WTC11 (cell line): ENCODE data around the gene ZNF416. TPM values are rescaled to one million over a fixed set of nuclear protein-coding genes. Genes with fewer than 3 reads are reported as not detected.
A peak's percentile ranks its signal among the peaks of the same experiment; 100 is the strongest.

Experiments
- ATAC-seq: fragments of 200-7000 bp; cut with Tn5 transposase; 2 replicates; pipeline ENCODE4 v1.10.0; 2021; ENCODE audit warnings: mild to moderate bottlenecking, moderate library complexity
- CTCF ChIA-PET: fragments of 300-600 bp; sonication (Branson Sonifier 250); formaldehyde crosslinking; loops from one replicate; lab custom pipeline; 2021; ENCODE audit warnings: antibody characterized with exemption; lab: Charles Lee
- POLR2A ChIA-PET: fragments of 350-600 bp; sonication (Branson Sonifier 250); formaldehyde crosslinking; loops from one replicate; lab custom pipeline; 2021; ENCODE audit warnings: antibody characterized with exemption; lab: Charles Lee
- DNase-seq: peaks from one replicate; pipeline ENCODE4 v3.0.0; 2021; ENCODE audit warnings: low spot score
- H3K27ac Mint-ChIP-seq: 2 replicates; pipeline ENCODE4 v1.8.0; 2021; ENCODE audit warnings: mixed read lengths
- H3K27me3 Mint-ChIP-seq: 2 replicates; pipeline ENCODE4 v1.8.0; 2021; ENCODE audit warnings: low read depth, mild to moderate bottlenecking, moderate library complexity, mixed read lengths
- H3K36me3 Mint-ChIP-seq: 2 replicates; pipeline ENCODE4 v1.8.0; 2021; ENCODE audit warnings: mixed read lengths
- H3K4me1 Mint-ChIP-seq: 2 replicates; pipeline ENCODE4 v1.8.0; 2022; ENCODE audit warnings: mixed read lengths
- H3K4me3 Mint-ChIP-seq: 2 replicates; pipeline ENCODE4 v1.8.0; 2021; ENCODE audit warnings: mild to moderate bottlenecking, moderate library complexity, mixed read lengths
- H3K9me3 Mint-ChIP-seq: 2 replicates; pipeline ENCODE4 v1.8.0; 2021; ENCODE audit warnings: mixed read lengths
- CREB1 ChIP-seq: sonication (generic); formaldehyde crosslinking; IDR thresholded peaks from 2 replicates; pipeline ENCODE4 v1.8.0; 2023; ENCODE audit warnings: mild to moderate bottlenecking, missing genetic modification reagents
- ELF4 ChIP-seq: sonication (generic); formaldehyde crosslinking; IDR thresholded peaks from 2 replicates; pipeline ENCODE4 v1.8.1; 2022; ENCODE audit warnings: low read depth, mild to moderate bottlenecking, moderate library complexity, missing genetic modification reagents
- FOXK1 ChIP-seq: sonication (generic); formaldehyde crosslinking; IDR thresholded peaks from 2 replicates; pipeline ENCODE4 v1.8.0; 2022; ENCODE audit warnings: mild to moderate bottlenecking, moderate library complexity, missing genetic modification reagents
- GRHL2 ChIP-seq: fragments of 250-450 bp; sonication (Bioruptor Pico); IDR thresholded peaks from 2 replicates; pipeline ENCODE4 v1.8.0; 2022; ENCODE audit warnings: mild to moderate bottlenecking, moderate library complexity; ENCODE audit not compliant: insufficient replicate concordance, severe bottlenecking
- IRF2 ChIP-seq: sonication (generic); formaldehyde crosslinking; IDR thresholded peaks from 2 replicates; pipeline ENCODE4 v1.8.0; 2022; ENCODE audit warnings: low read depth, missing genetic modification reagents, borderline replicate concordance
- JAZF1 ChIP-seq: fragments of 250-450 bp; sonication (Bioruptor Pico); IDR thresholded peaks from 2 replicates; pipeline ENCODE4 v1.9.0; 2021; ENCODE audit warnings: moderate library complexity, mild to moderate bottlenecking, inconsistent platforms
- NFE2L1 ChIP-seq: sonication (generic); formaldehyde crosslinking; IDR thresholded peaks from 2 replicates; pipeline ENCODE4 v1.8.1; 2023; ENCODE audit warnings: missing genetic modification reagents
- SOX15 ChIP-seq: fragments of 250-450 bp; sonication (Bioruptor Pico); IDR thresholded peaks from 2 replicates; pipeline ENCODE4 v1.9.0; 2021; ENCODE audit warnings: mild to moderate bottlenecking
- ZNF317 ChIP-seq: sonication (generic); formaldehyde crosslinking; IDR thresholded peaks from 2 replicates; pipeline ENCODE4 v1.8.1; 2023; ENCODE audit warnings: low read depth, mild to moderate bottlenecking, moderate library complexity, missing genetic modification reagents, borderline replicate concordance
- ZNF416 ChIP-seq: fragments of 250-450 bp; sonication (Bioruptor Pico); IDR thresholded peaks from 2 replicates; pipeline ENCODE4 v1.9.0; 2021; ENCODE audit warnings: mild to moderate bottlenecking, inconsistent platforms
- total RNA-seq: library from RNA; stranded (reverse); gene quantifications from 3 replicates; pipeline ENCODE4 v1.2.3, GENCODE V29; 2021
- TF ChIP-seq, protein P1 (sequence below): sonication (generic); formaldehyde crosslinking; IDR thresholded peaks from 2 replicates; pipeline ENCODE4 v1.8.1; 2023; ENCODE audit warnings: mild to moderate bottlenecking, missing genetic modification reagents
- TF ChIP-seq, protein P2 (sequence below): fragments of 250-450 bp; sonication (Bioruptor Pico); IDR thresholded peaks from 2 replicates; pipeline ENCODE4 v1.9.0; 2021; ENCODE audit warnings: moderate library complexity, mild to moderate bottlenecking, inconsistent platforms, borderline replicate concordance
- TF ChIP-seq, protein P3 (sequence below): sonication (generic); formaldehyde crosslinking; IDR thresholded peaks from 2 replicates; pipeline ENCODE4 v1.8.0; 2023; ENCODE audit warnings: mild to moderate bottlenecking, missing genetic modification reagents
- TF ChIP-seq, protein P4 (sequence below): sonication (generic); formaldehyde crosslinking; IDR thresholded peaks from 2 replicates; pipeline ENCODE4 v1.8.0; 2022; ENCODE audit warnings: mild to moderate bottlenecking, missing genetic modification reagents
- TF ChIP-seq, protein P5 (sequence below): sonication (generic); formaldehyde crosslinking; conservative IDR thresholded peaks from 2 replicates; pipeline ENCODE4 v1.8.1; 2022; ENCODE audit warnings: mild to moderate bottlenecking, missing genetic modification reagents
- TF ChIP-seq, protein P6 (sequence below): sonication (generic); formaldehyde crosslinking; IDR thresholded peaks from 2 replicates; pipeline ENCODE4 v1.8.0; 2023; ENCODE audit warnings: missing genetic modification reagents, mild to moderate bottlenecking, borderline replicate concordance
- TF ChIP-seq, protein P7 (sequence below): fragments of 250-450 bp; sonication (Bioruptor Pico); IDR thresholded peaks from 2 replicates; pipeline ENCODE4 v1.8.0; 2021; ENCODE audit warnings: mild to moderate bottlenecking
- TF ChIP-seq, protein P8 (sequence below): sonication (generic); formaldehyde crosslinking; IDR thresholded peaks from 2 replicates; pipeline ENCODE4 v1.8.0; 2022; ENCODE audit warnings: mild to moderate bottlenecking, missing genetic modification reagents

Gene ZNF416
- total RNA-seq, 1 experiment from 2014 or later, result 10.0 TPM

DNA sequence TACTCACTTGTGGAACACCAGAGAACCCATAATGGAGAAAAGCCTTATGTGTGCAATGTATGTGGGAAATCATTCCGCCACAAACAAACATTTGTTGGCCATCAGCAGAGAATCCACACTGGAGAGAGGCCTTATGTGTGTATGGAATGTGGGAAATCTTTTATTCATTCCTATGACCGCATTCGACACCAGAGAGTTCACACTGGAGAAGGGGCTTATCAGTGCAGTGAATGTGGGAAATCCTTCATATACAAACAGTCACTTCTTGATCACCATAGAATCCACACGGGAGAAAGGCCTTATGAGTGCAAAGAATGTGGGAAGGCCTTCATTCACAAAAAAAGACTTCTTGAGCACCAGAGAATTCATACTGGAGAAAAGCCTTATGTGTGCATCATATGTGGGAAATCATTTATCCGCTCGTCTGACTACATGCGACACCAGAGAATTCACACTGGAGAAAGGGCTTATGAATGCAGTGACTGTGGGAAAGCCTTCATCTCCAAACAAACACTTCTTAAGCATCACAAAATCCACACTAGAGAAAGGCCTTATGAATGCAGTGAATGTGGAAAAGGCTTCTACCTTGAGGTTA is 40.7 kb downstream of the ZNF416 start (continued):
- TF ChIP-seq, protein P1, sequence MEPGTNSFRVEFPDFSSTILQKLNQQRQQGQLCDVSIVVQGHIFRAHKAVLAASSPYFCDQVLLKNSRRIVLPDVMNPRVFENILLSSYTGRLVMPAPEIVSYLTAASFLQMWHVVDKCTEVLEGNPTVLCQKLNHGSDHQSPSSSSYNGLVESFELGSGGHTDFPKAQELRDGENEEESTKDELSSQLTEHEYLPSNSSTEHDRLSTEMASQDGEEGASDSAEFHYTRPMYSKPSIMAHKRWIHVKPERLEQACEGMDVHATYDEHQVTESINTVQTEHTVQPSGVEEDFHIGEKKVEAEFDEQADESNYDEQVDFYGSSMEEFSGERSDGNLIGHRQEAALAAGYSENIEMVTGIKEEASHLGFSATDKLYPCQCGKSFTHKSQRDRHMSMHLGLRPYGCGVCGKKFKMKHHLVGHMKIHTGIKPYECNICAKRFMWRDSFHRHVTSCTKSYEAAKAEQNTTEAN, result no peak
- TF ChIP-seq SOX15, result no peak
- no peak for TF ChIP-seq GRHL2 (CRISPR knock-in tag)
- TF ChIP-seq, all 79 proteins: peak for 0

DNA sequence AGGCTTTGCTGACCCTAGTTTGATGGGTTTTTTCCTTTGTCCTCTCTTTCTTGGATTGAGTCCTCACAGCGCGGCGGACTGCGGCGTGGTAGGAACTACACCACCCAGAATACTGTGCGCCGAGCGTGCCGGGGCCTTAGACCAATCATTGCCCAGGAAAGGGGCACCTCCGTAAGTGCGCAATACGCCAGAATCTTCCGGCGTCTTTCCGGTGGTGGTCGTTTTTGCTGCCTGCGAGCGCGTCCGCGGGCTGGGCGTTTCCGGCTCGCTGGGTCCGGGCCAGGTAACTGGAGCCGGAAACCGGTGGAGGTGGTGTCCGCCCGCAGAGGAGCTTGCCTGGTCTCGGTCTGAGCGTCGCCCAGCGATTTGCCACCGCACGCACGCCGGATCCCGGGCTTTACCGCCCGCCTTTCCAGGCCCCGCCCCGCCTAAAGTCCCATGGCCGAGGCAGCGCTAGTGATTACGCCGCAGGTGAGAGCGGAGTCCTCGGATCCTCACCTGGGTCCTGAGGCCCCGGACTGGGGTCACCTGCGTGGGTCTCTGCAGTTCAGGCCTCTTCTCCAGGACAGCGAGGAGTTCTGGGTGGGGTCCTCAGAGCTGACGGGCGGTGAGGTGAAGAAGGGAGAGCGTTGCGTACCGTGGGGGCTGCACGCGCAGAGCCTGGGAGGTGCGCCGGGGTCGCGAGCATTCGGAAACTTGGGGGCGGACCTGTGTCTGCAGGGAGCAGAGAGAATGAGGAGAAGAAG is 51.4 kb downstream of the ZNF416 start, which contains the start of gene ZNF549:
TSS of gene ZNF549 (plus strand) at position 221 of the 746 bp plus-strand sequence. CDS start at position 439, 218 bp downstream.
- DNase-seq (peak; percentile 94), ATAC-seq (peak; percentile 98)
- H3K36me3 Mint-ChIP-seq, result peaks cover 11% of the 10 kb centered on the region
- peak within 1 kb of the TSS; percentile 88 for H3K27ac Mint-ChIP-seq
- peaks cover 11% of the 10 kb centered on the region for H3K4me1 Mint-ChIP-seq
- ChIA-PET CTCF (interaction anchor here (0.7 to 0.9 kb wide), 3 partner anchors 25 to 138 kb away, joined by 3 read pairs; partner anchors contain the start of gene ZNF548), POLR2A (interaction anchor here (0.8 kb wide), 1 partner anchor 10 kb away, joined by 3 read pairs; no protein-coding TSS in a partner anchor)
- H3K27me3 Mint-ChIP-seq, result peaks cover 6% of the 10 kb centered on the region
- peaks cover 9% of the 10 kb centered on the region for H3K9me3 Mint-ChIP-seq
- peak within 1 kb of the TSS; percentile 92 for H3K4me3 Mint-ChIP-seq
- TF ChIP-seq, protein P2, sequence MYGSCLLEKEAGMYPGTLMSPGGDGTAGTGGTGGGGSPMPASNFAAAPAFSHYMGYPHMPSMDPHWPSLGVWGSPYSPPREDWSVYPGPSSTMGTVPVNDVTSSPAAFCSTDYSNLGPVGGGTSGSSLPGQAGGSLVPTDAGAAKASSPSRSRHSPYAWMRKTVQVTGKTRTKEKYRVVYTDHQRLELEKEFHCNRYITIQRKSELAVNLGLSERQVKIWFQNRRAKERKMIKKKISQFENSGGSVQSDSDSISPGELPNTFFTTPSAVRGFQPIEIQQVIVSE (CRISPR knock-in tag), result no peak
- TF ChIP-seq NFE2L1 (CRISPR knock-in tag) (0 out of 2 replicates have a peak, but pooled peaks have one; percentile 62), JAZF1 (CRISPR knock-in tag) (no peak), ELF4 (no peak), IRF2 (CRISPR knock-in tag) (no peak), CREB1 (CRISPR knock-in tag) (no peak), ZNF317 (CRISPR knock-in tag) (no peak), SOX15 (no peak), ZNF416 (CRISPR knock-in tag) (peak; percentile 92; the same call in 1 of the 2 replicates), FOXK1 (CRISPR knock-in tag) (peak; percentile 66)
- TF ChIP-seq, protein P3, sequence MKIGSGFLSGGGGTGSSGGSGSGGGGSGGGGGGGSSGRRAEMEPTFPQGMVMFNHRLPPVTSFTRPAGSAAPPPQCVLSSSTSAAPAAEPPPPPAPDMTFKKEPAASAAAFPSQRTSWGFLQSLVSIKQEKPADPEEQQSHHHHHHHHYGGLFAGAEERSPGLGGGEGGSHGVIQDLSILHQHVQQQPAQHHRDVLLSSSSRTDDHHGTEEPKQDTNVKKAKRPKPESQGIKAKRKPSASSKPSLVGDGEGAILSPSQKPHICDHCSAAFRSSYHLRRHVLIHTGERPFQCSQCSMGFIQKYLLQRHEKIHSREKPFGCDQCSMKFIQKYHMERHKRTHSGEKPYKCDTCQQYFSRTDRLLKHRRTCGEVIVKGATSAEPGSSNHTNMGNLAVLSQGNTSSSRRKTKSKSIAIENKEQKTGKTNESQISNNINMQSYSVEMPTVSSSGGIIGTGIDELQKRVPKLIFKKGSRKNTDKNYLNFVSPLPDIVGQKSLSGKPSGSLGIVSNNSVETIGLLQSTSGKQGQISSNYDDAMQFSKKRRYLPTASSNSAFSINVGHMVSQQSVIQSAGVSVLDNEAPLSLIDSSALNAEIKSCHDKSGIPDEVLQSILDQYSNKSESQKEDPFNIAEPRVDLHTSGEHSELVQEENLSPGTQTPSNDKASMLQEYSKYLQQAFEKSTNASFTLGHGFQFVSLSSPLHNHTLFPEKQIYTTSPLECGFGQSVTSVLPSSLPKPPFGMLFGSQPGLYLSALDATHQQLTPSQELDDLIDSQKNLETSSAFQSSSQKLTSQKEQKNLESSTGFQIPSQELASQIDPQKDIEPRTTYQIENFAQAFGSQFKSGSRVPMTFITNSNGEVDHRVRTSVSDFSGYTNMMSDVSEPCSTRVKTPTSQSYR (CRISPR knock-in tag), result 0 out of 2 replicates have a peak, but pooled peaks have one; percentile 43
- TF ChIP-seq, protein P4, sequence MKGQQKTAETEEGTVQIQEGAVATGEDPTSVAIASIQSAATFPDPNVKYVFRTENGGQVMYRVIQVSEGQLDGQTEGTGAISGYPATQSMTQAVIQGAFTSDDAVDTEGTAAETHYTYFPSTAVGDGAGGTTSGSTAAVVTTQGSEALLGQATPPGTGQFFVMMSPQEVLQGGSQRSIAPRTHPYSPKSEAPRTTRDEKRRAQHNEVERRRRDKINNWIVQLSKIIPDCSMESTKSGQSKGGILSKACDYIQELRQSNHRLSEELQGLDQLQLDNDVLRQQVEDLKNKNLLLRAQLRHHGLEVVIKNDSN (CRISPR knock-in tag), result no peak
- TF ChIP-seq, protein P5, sequence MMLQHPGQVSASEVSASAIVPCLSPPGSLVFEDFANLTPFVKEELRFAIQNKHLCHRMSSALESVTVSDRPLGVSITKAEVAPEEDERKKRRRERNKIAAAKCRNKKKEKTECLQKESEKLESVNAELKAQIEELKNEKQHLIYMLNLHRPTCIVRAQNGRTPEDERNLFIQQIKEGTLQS (CRISPR knock-in tag), result no peak
- TF ChIP-seq, protein P6, sequence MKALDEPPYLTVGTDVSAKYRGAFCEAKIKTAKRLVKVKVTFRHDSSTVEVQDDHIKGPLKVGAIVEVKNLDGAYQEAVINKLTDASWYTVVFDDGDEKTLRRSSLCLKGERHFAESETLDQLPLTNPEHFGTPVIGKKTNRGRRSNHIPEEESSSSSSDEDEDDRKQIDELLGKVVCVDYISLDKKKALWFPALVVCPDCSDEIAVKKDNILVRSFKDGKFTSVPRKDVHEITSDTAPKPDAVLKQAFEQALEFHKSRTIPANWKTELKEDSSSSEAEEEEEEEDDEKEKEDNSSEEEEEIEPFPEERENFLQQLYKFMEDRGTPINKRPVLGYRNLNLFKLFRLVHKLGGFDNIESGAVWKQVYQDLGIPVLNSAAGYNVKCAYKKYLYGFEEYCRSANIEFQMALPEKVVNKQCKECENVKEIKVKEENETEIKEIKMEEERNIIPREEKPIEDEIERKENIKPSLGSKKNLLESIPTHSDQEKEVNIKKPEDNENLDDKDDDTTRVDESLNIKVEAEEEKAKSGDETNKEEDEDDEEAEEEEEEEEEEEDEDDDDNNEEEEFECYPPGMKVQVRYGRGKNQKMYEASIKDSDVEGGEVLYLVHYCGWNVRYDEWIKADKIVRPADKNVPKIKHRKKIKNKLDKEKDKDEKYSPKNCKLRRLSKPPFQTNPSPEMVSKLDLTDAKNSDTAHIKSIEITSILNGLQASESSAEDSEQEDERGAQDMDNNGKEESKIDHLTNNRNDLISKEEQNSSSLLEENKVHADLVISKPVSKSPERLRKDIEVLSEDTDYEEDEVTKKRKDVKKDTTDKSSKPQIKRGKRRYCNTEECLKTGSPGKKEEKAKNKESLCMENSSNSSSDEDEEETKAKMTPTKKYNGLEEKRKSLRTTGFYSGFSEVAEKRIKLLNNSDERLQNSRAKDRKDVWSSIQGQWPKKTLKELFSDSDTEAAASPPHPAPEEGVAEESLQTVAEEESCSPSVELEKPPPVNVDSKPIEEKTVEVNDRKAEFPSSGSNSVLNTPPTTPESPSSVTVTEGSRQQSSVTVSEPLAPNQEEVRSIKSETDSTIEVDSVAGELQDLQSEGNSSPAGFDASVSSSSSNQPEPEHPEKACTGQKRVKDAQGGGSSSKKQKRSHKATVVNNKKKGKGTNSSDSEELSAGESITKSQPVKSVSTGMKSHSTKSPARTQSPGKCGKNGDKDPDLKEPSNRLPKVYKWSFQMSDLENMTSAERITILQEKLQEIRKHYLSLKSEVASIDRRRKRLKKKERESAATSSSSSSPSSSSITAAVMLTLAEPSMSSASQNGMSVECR (CRISPR knock-in tag), result peak; percentile 68; the same call in 1 of the 2 replicates
- TF ChIP-seq, protein P7, sequence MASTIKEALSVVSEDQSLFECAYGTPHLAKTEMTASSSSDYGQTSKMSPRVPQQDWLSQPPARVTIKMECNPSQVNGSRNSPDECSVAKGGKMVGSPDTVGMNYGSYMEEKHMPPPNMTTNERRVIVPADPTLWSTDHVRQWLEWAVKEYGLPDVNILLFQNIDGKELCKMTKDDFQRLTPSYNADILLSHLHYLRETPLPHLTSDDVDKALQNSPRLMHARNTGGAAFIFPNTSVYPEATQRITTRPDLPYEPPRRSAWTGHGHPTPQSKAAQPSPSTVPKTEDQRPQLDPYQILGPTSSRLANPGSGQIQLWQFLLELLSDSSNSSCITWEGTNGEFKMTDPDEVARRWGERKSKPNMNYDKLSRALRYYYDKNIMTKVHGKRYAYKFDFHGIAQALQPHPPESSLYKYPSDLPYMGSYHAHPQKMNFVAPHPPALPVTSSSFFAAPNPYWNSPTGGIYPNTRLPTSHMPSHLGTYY, result no peak
- TF ChIP-seq, protein P8, sequence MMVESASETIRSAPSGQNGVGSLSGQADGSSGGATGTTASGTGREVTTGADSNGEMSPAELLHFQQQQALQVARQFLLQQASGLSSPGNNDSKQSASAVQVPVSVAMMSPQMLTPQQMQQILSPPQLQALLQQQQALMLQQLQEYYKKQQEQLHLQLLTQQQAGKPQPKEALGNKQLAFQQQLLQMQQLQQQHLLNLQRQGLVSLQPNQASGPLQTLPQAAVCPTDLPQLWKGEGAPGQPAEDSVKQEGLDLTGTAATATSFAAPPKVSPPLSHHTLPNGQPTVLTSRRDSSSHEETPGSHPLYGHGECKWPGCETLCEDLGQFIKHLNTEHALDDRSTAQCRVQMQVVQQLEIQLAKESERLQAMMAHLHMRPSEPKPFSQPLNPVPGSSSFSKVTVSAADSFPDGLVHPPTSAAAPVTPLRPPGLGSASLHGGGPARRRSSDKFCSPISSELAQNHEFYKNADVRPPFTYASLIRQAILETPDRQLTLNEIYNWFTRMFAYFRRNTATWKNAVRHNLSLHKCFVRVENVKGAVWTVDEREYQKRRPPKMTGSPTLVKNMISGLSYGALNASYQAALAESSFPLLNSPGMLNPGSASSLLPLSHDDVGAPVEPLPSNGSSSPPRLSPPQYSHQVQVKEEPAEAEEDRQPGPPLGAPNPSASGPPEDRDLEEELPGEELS, result peak; percentile 69; the same call in 1 of the 2 replicates
